ENCODE measurements around the gene MEIS1.
A peak's percentile ranks its signal among the peaks of the same experiment; 100 is the strongest.

DNA sequence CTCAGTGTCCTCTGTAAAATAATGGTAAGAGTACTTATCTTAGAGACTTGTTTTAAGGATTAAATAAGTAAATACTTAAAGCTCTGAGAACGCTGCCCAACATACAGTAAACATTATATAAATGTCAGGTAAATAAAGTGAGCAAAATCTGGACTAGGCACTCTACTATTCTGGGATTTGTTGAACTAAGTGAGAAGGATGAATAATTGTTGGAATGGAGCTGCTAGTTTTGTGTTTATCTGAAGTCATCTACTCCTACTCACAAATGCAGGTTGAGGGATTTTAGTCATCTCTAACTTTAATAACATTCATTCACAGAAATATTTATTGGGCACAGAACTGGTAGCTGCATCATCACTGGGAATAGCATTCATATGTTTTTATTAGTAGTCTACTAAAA is 103.4 kb downstream of the MEIS1 start:
- TF ChIP-seq, protein P1, sequence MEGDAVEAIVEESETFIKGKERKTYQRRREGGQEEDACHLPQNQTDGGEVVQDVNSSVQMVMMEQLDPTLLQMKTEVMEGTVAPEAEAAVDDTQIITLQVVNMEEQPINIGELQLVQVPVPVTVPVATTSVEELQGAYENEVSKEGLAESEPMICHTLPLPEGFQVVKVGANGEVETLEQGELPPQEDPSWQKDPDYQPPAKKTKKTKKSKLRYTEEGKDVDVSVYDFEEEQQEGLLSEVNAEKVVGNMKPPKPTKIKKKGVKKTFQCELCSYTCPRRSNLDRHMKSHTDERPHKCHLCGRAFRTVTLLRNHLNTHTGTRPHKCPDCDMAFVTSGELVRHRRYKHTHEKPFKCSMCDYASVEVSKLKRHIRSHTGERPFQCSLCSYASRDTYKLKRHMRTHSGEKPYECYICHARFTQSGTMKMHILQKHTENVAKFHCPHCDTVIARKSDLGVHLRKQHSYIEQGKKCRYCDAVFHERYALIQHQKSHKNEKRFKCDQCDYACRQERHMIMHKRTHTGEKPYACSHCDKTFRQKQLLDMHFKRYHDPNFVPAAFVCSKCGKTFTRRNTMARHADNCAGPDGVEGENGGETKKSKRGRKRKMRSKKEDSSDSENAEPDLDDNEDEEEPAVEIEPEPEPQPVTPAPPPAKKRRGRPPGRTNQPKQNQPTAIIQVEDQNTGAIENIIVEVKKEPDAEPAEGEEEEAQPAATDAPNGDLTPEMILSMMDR (IDR thresholded peaks at IDR 0.05) = no peak
- TF ChIP-seq POLR2AphosphoS5 (IDR thresholded peaks at IDR 0.05) = peak; percentile 53

Data from gastroesophageal sphincter (tissue), 3 donors.